Heart left ventricle (tissue), 16 donors: ENCODE data around the gene AQP6. TPM values are rescaled to one million over a fixed set of nuclear protein-coding genes. Genes with fewer than 3 reads are reported as not detected.

Source experiments
- ATAC-seq, 4 donors: fragments of 200-7000 bp; cut with Tn5 transposase; one replicate each; pipeline ENCODE4 v1.9.1; 2020 to 2022; ENCODE audit warnings: moderate library complexity in 4 of 4, mild to moderate bottlenecking in 3 of 4, moderate number of reproducible peaks in 1 of 4
- DNase-seq, 5 donors: peaks; one replicate each; pipeline ENCODE4 v3.0.0-alpha.2; 2020
- H3K27ac ChIP-seq, 12 donors: fragments of 200-600 bp; sonication (generic) in 4 of 12; one replicate each; pipeline versions ENCODE4 v1.5.0 to v1.8.0; 2016 to 2022; ENCODE audit warnings: mild to moderate bottlenecking in 2 of 12
- H3K27me3 ChIP-seq, 9 donors: fragments of 200-600 bp; sonication (generic) in 2 of 9; one replicate each; pipeline versions ENCODE4 v1.5.1 to v1.8.0; 2016 to 2022; ENCODE audit warnings: mild to moderate bottlenecking in 3 of 9
- H3K36me3 ChIP-seq, 9 donors: fragments of 200-600 bp; sonication (generic) in 2 of 9; one replicate each; pipeline versions ENCODE4 v1.5.0 to v1.8.0; 2018 to 2022; ENCODE audit warnings: mild to moderate bottlenecking in 2 of 9
- H3K4me1 ChIP-seq, 12 donors: fragments of 200-600 bp; sonication (generic) in 4 of 12; one replicate each; pipeline versions ENCODE4 v1.5.0 to v1.8.0; 2016 to 2022; ENCODE audit warnings: mild to moderate bottlenecking in 3 of 12
- H3K4me3 ChIP-seq, 12 donors: fragments of 200-600 bp; sonication (generic) in 4 of 12; one replicate each; pipeline versions ENCODE4 v1.5.0 to v1.8.0; 2017 to 2022; ENCODE audit warnings: mild to moderate bottlenecking in 9 of 12, moderate library complexity in 4 of 12
- H3K9me3 ChIP-seq, 12 donors: fragments of 200-600 bp; sonication (generic) in 4 of 12; one replicate each; pipeline versions ENCODE4 v1.5.0 to v1.8.0; 2016 to 2022; ENCODE audit warnings: mild to moderate bottlenecking in 1 of 12
- CTCF ChIP-seq, 12 donors: fragments of 200-600 bp; sonication (generic) in 4 of 12; IDR thresholded peaks; one replicate each; pipeline versions ENCODE4 v1.5.0 to v1.8.0; 2018 to 2022; ENCODE audit warnings: antibody characterized with exemption in 12 of 12, mild to moderate bottlenecking in 5 of 12
- POLR2A ChIP-seq, 2 donors: fragments of 450-650 bp; IDR thresholded peaks; one replicate each; pipeline ENCODE4 v1.6.1; 2017; ENCODE audit warnings: antibody characterized with exemption in 2 of 2, mild to moderate bottlenecking in 2 of 2, moderate library complexity in 2 of 2
- WGBS, 4 donors: extraction: QIAGEN DNeasy Blood & Tissue Kit in 2 of 4; methylation state at CpG; one replicate each; pipeline versions ENCODE4 v1.1.5 to v1.1.7; 2013 to 2018; 5-methylcytosine and 5-hydroxymethylcytosine counted together
- intact Hi-C, 10 donors: fragments of 100-400 bp; cut with DNase I; formaldehyde crosslinking; loops; one replicate each; pipeline versions ENCODE4 v1.11.1 to v1.14.2; 2022
- polyA plus RNA-seq, 2 donors: library from polyadenylated mRNA; stranded (reverse); fragments of 200-250 nt; gene quantifications; one replicate each; pipeline ENCODE4 v1.2.3, GENCODE V29; 2013
- total RNA-seq, 9 donors: library from RNA; depleted of rRNA in 2 of 9; stranded (reverse); fragments of >200 nt in 2 of 9; fragmentation: NEBNext Ultra II Directional in 3 of 9; extraction: Animal tissue kit (Norgen Biotek cat#: 25700) in 3 of 9; gene quantifications; one replicate each; pipeline versions ENCODE4 v1.1.0 to v1.2.4, GENCODE V29; 2016 to 2023
- donor health status: ischemic (EF 13 %, LVEDD 7.1; RV severe dilation, severe dysfunction).
- donor health status: healthy with polysubstance abuse.
- donor health status: DM: no; HTN: yes; CAD: no.
- donor health status: DM: no; HTN: no; CAD: no.
- donor health status: ischemic (EF 25% LVEDD 6.9; RV normal size, moderate dysfunction).
- donor health status: ischemic (EF 25% LVEDD 5.7; RV mildly dilated, moderate dysfunction).
- donor health status: healthy.
- donor health status: DM: yes; HTN: yes; CAD: no.
- donor health status: ischemic (EF 35%, LVEDD 5.7; RV mildly dilated, moderate dysfunction).
- donor health status: nonischemic (EF 11% LVEDD 7.7; RV severe dilation, severe dysfunction).
- donor health status: DM: yes; HTN: yes; CAD: no.
- donor health status: PGD.
- donor health status: ischemic (EF 29% LVEDD 5.4; RV normal size, mild dysfunction).
- donor health status: nonischemic (EF 23%, LVEDD 6.1; RV moderate dilation, normal function).

The AQP6 gene
- total and polyA plus RNA-seq, 11 donors = 0.04 TPM; not detected in 9

GRCh38 chr12:50003595-50003994, 30.8 kb downstream of the AQP6 start:
- H3K4me1 ChIP-seq = peaks cover 0 to 14% (median 0%) of the 10 kb centered on the region in 12 donors
- peaks cover 0 to 72% (median 7%) of the 10 kb centered on the region in 9 donors for H3K36me3 ChIP-seq
- intact Hi-C loops = no loop called here
- ATAC-seq (no peak), DNase-seq (no peak)
- peak overlapping the region in 1 of 12 donors; percentile 67 for H3K27ac ChIP-seq
- no peaks in the 10 kb centered on the region for H3K9me3 ChIP-seq
- no peak overlapping the region for H3K4me3 ChIP-seq
- 56 to 66% (median 61%) methylated on average over 2 of the region's 2 CpGs for WGBS, 4 donors
- no peaks in the 10 kb centered on the region for H3K27me3 ChIP-seq
- TF ChIP-seq POLR2A (IDR thresholded peaks at IDR 0.05) = no peak
- TF ChIP-seq CTCF (IDR thresholded peaks at IDR 0.05) = no peak

GRCh38 chr12:50004696-50005095, 31.9 kb downstream of the AQP6 start:
- Histone ChIP-seq H3K4me1 (peaks cover 0 to 14% (median 0%) of the 10 kb centered on the region in 12 donors), H3K4me3 (no peak overlapping the region), H3K9me3 (no peaks in the 10 kb centered on the region), H3K27me3 (no peaks in the 10 kb centered on the region), H3K36me3 (peaks cover 0 to 63% (median 3%) of the 10 kb centered on the region in 9 donors), H3K27ac (peak overlapping the region in 1 of 12 donors; percentile 67)
- ATAC-seq (no peak), DNase-seq (no peak)
- TF ChIP-seq CTCF (IDR thresholded peaks at IDR 0.05) = no peak
- no peak for TF ChIP-seq POLR2A (IDR thresholded peaks at IDR 0.05)
- intact Hi-C loops = no loop called here

GRCh38 chr12:50005175-50005574, 32.4 kb downstream of the AQP6 start:
- Histone ChIP-seq H3K4me3 (no peak overlapping the region), H3K27ac (peak overlapping the region in 1 of 12 donors; percentile 67), H3K36me3 (peaks cover 0 to 61% (median 3%) of the 10 kb centered on the region in 9 donors), H3K27me3 (no peaks in the 10 kb centered on the region), H3K9me3 (no peaks in the 10 kb centered on the region), H3K4me1 (peaks cover 0 to 14% (median 0%) of the 10 kb centered on the region in 12 donors)
- intact Hi-C loops = no loop called here
- ATAC-seq = no peak
- 25 to 65% (median 55%) methylated on average over 3 of the region's 3 CpGs for WGBS, 4 donors
- TF ChIP-seq CTCF (IDR thresholded peaks at IDR 0.05) (no peak), POLR2A (IDR thresholded peaks at IDR 0.05) (no peak)
- no peak for DNase-seq

- intact Hi-C loops = no loop called here
- H3K4me1 ChIP-seq = peaks cover 0 to 14% (median 0%) of the 10 kb centered on the region in 12 donors
- H3K27me3 ChIP-seq = no peaks in the 10 kb centered on the region
- no peak for ATAC-seq
- peak overlapping the region in 1 of 12 donors; percentile 67 for H3K27ac ChIP-seq
- 93 to 96% (median 96%) methylated on average over 7 of the region's 7 CpGs for WGBS, 4 donors
- no peak for DNase-seq
- no peak for TF ChIP-seq CTCF (IDR thresholded peaks at IDR 0.05)
- no peak overlapping the region for H3K4me3 ChIP-seq
- no peaks in the 10 kb centered on the region for H3K9me3 ChIP-seq
- H3K36me3 ChIP-seq = peaks cover 0 to 50% (median 0%) of the 10 kb centered on the region in 9 donors
Measured at GRCh38 chr12:50006280-50006679, 33.5 kb downstream of the AQP6 start.
